OCI-LY7 (cell line): ENCODE data around the gene PAQR4. TPM values are rescaled to one million over a fixed set of nuclear protein-coding genes. Genes with fewer than 3 reads are reported as not detected.

Experiments used
- BruUV-seq: library from RNA; stranded (reverse); fragments of 400-500 nt; replicated peaks from 2 replicates; lab custom pipeline; 2021; lab: Mats Ljungman, UMichigan
- CTCF ChIA-PET: fragments of 300-600 bp; sonication (Branson Sonifier 250); formaldehyde crosslinking; loops from one replicate; lab custom pipeline; 2022; ENCODE audit warnings: antibody characterized with exemption; ENCODE audit not compliant: unreplicated experiment; lab: Charles Lee
- POLR2A ChIA-PET: fragments of 300-600 bp; sonication (Branson Sonifier 250); formaldehyde crosslinking; loops from one replicate; lab custom pipeline; 2022; ENCODE audit warnings: antibody characterized with exemption; lab: Charles Lee
- DNase-seq: peaks from one replicate; pipeline ENCODE4 v3.0.0-alpha.2; 2015; ENCODE audit warnings: low spot score
- H2AFZ ChIP-seq: fragments of 200-600 bp; sonication (generic), shearing (Covaris generic); 2 replicates; pipeline ENCODE4 v1.6.1; 2014; ENCODE audit warnings: mild to moderate bottlenecking, antibody characterized with exemption, low read length, moderate library complexity
- H3K27ac ChIP-seq: fragments of 200-600 bp; sonication (generic); 2 replicates; pipeline ENCODE4 v1.5.1; 2014; ENCODE audit warnings: mixed run types, low read depth, mild to moderate bottlenecking, moderate library complexity, low read length, inconsistent platforms; ENCODE audit not compliant: poor library complexity, severe bottlenecking
- H3K36me3 ChIP-seq: fragments of 200-600 bp; sonication (generic); 2 replicates; pipeline ENCODE4 v1.6.1; 2014; ENCODE audit warnings: mild to moderate bottlenecking, antibody characterized with exemption, low read length, moderate library complexity, mixed read lengths; ENCODE audit not compliant: insufficient read depth
- H3K4me1 ChIP-seq: fragments of 200-600 bp; sonication (generic); 2 replicates; pipeline ENCODE4 v1.5.1; 2014; ENCODE audit warnings: mild to moderate bottlenecking, low read length; ENCODE audit not compliant: insufficient read depth, poor library complexity, severe bottlenecking
- H3K4me2 ChIP-seq: fragments of 200-600 bp; sonication (generic); 2 replicates; pipeline ENCODE4 v1.6.1; 2014; ENCODE audit warnings: mild to moderate bottlenecking, low read length
- H3K4me3 ChIP-seq: fragments of 200-600 bp; sonication (generic); 2 replicates; pipeline ENCODE4 v1.5.1; 2014; ENCODE audit warnings: mild to moderate bottlenecking, low read depth, low read length; ENCODE audit not compliant: poor library complexity, severe bottlenecking
- H3K79me2 ChIP-seq: fragments of 200-600 bp; sonication (generic); 2 replicates; pipeline ENCODE4 v1.6.1; 2016; ENCODE audit warnings: low read depth, mild to moderate bottlenecking, low read length, moderate library complexity, mixed read lengths; ENCODE audit not compliant: insufficient read depth
- H3K9me2 ChIP-seq: fragments of 200-600 bp; sonication (generic); 2 replicates; pipeline ENCODE4 v1.6.1; 2016; ENCODE audit warnings: mild to moderate bottlenecking, low read length, mixed read lengths; ENCODE audit not compliant: insufficient read depth
- H3K9me3 ChIP-seq: fragments of 200-600 bp; sonication (generic); 2 replicates; pipeline ENCODE4 v1.6.1; 2014; ENCODE audit warnings: mild to moderate bottlenecking, mixed run types, low read length, mixed read lengths
- H4K20me1 ChIP-seq: fragments of 200-600 bp; sonication (generic); 2 replicates; pipeline ENCODE4 v1.6.1; 2014; ENCODE audit warnings: mild to moderate bottlenecking, antibody characterized with exemption, low read length, moderate library complexity, mixed read lengths; ENCODE audit not compliant: insufficient read depth
- CTCF ChIP-seq: fragments of 200-600 bp; sonication (generic); conservative IDR thresholded peaks from 2 replicates; pipeline ENCODE4 v1.5.1; 2014; ENCODE audit warnings: mild to moderate bottlenecking, antibody characterized with exemption, low read length, moderate library complexity, mixed read lengths
- EZH2phosphoT487 ChIP-seq: fragments of 200-600 bp; sonication (generic); IDR thresholded peaks from 2 replicates; pipeline ENCODE4 v1.6.1; 2018; ENCODE audit warnings: low read depth, borderline replicate concordance, mild to moderate bottlenecking, mixed run types, antibody characterized with exemption, low read length, moderate library complexity, mixed read lengths
- intact Hi-C: fragments of 100-400 bp; cut with micrococcal nuclease; formaldehyde crosslinking; loops from one replicate; pipeline ENCODE4 v1.10.0; 2022; ENCODE audit not compliant: unreplicated experiment
- total RNA-seq, 2 experiments: library from RNA; depleted of rRNA in 1 of 2; stranded (reverse); fragments of >200 nt in 1 of 2; shearing (Covaris generic) in 1 of 2; gene quantifications; 2 replicates each; pipeline ENCODE4 v1.2.3, GENCODE V29; 2014 to 2022

Gene PAQR4
- total RNA-seq, 2 experiments from 2014 or later, result 49.1 to 59.7 TPM

GRCh38 chr16:2986623-2987188 lies 17.6 kb downstream of the PAQR4 start:
- no peak overlapping the region for H3K27ac ChIP-seq
- CTCF ChIA-PET, result no interaction called here
- no TSS peak for BruUV-seq

GRCh38 chr16:2987286-2987685 lies 18.1 kb downstream of the PAQR4 start:
- CTCF ChIA-PET, result no interaction called here
- intact Hi-C loops, result no loop called here
- H3K4me2 ChIP-seq, result no peak overlapping the region
- POLR2A ChIA-PET, result no interaction called here
- no peak overlapping the region for H3K27ac ChIP-seq
- H2AFZ ChIP-seq, result no peak overlapping the region
- no peaks in the 10 kb centered on the region for H4K20me1 ChIP-seq
- no TSS peak for BruUV-seq
- H3K79me2 ChIP-seq, result no peaks in the 10 kb centered on the region
- H3K9me2 ChIP-seq, result no peaks in the 10 kb centered on the region
- H3K4me3 ChIP-seq, result no peak overlapping the region
- H3K4me1 ChIP-seq, result peaks cover 19% of the 10 kb centered on the region
- TF ChIP-seq CTCF, result no peak
- TF ChIP-seq EZH2phosphoT487, result no peak
- no peaks in the 10 kb centered on the region for H3K9me3 ChIP-seq
- H3K36me3 ChIP-seq, result no peaks in the 10 kb centered on the region
- no peak for DNase-seq

More at GRCh38 chr16:2986623-2987188, 17.6 kb downstream of the PAQR4 start:
- intact Hi-C loops, result no loop called here
- DNase-seq, result no peak
- no peaks in the 10 kb centered on the region for H3K9me2 ChIP-seq
- H3K9me3 ChIP-seq, result no peaks in the 10 kb centered on the region
- peaks cover 24% of the 10 kb centered on the region for H3K4me1 ChIP-seq
- POLR2A ChIA-PET, result no interaction called here
- no peak overlapping the region for H3K4me2 ChIP-seq
- no peaks in the 10 kb centered on the region for H3K79me2 ChIP-seq
- no peak overlapping the region for H3K4me3 ChIP-seq
- TF ChIP-seq CTCF, result no peak
- no peak for TF ChIP-seq EZH2phosphoT487
- no peaks in the 10 kb centered on the region for H4K20me1 ChIP-seq
- no peaks in the 10 kb centered on the region for H3K36me3 ChIP-seq
- H2AFZ ChIP-seq, result no peak overlapping the region

- no peak for DNase-seq
- Histone ChIP-seq H4K20me1 (no peaks in the 10 kb centered on the region), H3K9me3 (no peaks in the 10 kb centered on the region), H3K9me2 (no peaks in the 10 kb centered on the region), H3K4me2 (no peak overlapping the region), H3K4me3 (no peak overlapping the region), H2AFZ (no peak overlapping the region), H3K27ac (no peak overlapping the region), H3K4me1 (peaks cover 13% of the 10 kb centered on the region), H3K36me3 (no peaks in the 10 kb centered on the region), H3K79me2 (no peaks in the 10 kb centered on the region)
- POLR2A ChIA-PET, result no interaction called here
- intact Hi-C loops, result no loop called here
- no TSS peak for BruUV-seq
- CTCF ChIA-PET, result no interaction called here
- TF ChIP-seq EZH2phosphoT487 (no peak), CTCF (no peak)
Measured at GRCh38 chr16:2987833-2988232, 18.7 kb downstream of the PAQR4 start.
